GM19023 (cell line): ENCODE data around the gene DYRK3.
A peak's percentile ranks its signal among the peaks of the same experiment; 100 is the strongest.
"Not testable (repeated sequence)": the region's sequence is repeated elsewhere in the genome, so short reads cannot be mapped to it uniquely, and the experiment has no call there.

Experiments used
- ATAC-seq: cut with Tn5 transposase; IDR thresholded peaks from one replicate; pipeline ENCODE4 v1.9.1; 2021; ENCODE audit warnings: mild to moderate bottlenecking, moderate library complexity; ENCODE audit not compliant: unreplicated experiment

The DYRK3 gene

GRCh38 chr1:206635080-206635977, at the start of gene DYRK3:
Gene DYRK3, plus strand, starts transcription at chr1:206635536. Its CDS starts 168 bp downstream, at chr1:206635704.
- peak; percentile 93 for ATAC-seq

DNA sequence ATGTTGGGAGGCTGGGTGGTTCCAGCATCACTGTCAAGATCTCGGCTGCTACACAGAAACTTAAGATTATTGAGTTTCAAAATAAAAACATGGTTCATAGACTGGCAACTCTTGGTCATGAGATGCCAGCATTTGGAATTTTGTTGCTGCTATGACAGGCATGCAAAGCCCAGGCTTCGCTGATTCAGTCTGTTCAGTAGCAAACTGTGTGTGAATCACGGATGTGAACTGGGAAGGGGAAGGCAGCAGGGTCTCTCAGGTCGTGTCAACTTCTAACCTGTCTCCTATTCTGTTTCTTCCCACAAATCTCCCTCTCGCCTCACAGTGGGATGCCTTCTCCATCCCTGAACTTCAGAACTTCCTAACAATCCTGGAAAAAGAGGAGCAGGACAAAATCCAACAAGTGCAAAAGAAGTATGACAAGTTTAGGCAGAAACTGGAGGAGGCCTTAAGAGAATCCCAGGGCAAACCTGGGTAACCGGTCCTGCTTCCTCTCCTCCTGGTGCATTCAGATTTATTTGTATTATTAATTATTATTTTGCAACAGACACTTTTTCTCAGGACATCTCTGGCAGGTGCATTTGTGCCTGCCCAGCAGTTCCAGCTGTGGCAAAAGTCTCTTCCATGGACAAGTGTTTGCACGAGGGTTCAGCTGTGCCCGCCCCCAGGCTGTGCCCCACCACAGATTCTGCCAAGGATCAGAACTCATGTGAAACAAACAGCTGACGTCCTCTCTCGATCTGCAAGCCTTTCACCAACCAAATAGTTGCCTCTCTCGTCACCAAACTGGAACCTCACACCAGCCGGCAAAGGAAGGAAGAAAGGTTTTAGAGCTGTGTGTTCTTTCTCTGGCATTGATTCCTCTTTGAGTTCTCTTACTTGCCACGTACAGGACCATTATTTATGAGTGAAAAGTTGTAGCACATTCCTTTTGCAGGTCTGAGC, 48.6 kb upstream of the DYRK3 start:
- ATAC-seq, result no peak

- no peak for ATAC-seq
Measured at GRCh38 chr1:206587904-206588303, 47.4 kb upstream of the DYRK3 start.

DNA sequence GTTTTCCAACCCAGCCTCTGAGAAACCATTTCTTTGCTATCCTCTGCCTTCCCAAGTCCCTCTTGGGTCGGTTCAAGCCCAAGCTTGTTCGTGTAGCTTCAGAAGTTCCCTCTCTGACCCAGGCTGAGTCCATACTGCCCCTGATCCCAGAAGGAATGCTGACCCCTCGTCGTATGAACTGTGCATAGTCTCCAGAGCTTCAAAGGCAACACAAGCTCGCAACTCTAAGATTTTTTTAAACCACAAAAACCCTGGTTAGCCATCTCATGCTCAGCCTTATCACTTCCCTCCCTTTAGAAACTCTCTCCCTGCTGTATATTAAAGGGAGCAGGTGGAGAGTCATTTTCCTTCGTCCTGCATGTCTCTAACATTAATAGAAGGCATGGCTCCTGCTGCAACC, 46.8 kb upstream of the DYRK3 start:
- ATAC-seq, result no peak

GRCh38 chr1:206589206-206589605, 46.1 kb upstream of the DYRK3 start:
- ATAC-seq, result no peak

DNA sequence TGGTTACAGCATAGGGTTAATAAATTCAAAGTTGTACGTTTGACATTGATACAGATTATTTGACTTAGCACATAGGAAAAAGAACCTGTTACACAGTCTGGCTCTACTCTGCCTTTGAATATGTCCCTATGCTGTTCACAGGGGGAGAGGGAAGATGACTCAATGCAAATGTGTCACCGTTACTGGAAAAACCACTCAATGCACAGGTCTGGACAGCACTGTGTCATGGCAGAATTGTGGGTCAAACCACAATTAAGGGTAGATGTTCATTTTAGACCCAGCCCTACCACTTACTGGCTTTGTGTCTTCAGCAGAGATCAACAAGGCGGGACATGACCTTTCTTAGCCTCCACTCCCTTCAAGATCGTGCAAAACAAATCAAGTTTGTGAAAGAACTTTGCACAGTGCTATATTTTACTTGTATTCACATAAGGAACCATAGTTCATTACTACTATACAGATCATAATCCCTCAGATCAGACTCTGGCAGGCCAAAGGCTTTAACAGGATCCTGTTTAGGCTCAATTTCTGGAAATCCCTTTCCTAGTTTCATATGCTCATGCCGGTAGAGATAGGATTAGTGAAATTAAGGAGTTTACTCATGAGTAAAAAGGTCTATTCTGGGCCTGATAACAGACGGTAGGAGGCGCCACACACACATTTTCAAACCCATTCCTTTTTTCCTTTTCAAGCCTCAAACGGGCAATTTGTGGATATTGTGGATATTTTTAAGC, 45.1 kb upstream of the DYRK3 start:
- ATAC-seq, result peak; percentile 70

DNA sequence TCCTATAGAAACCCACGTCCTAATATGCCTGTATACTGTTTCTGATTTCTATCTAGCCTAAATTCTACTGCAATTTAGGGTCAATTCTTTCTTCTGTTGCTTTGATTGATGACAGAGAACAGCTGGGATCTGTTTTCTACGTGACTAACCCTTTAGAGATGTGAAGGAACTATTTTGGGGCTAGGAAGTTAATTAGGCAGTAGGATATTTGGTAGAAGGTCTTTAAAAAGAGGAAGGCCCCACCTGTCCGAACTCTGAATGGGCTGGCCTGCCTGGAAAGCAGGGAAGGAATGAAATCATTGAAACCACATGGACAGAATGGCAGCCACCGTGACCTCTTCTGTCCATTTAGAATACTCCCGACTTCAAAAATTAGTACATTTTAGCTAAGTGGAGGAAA, 44.1 kb upstream of the DYRK3 start:
- no peak for ATAC-seq

DNA sequence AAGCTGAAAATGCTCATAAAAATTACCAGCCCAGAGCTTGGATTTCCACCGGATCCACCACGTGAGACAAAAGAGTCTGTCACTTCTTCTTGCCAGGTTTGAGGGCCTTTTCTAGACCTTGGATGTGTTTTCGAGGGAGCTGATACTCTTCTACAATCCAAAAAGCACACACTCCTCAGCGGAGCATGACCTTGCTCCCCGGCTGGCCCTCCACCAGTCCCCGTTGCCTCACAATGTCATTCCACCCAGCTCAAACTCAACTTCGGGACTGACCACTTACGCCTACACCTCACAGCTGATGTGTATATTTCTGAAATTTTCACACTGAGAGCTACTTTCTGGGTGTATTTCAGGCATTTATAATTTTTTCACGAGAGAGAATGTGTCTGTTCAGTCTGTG, 43.6 kb upstream of the DYRK3 start:
- no peak for ATAC-seq

DNA sequence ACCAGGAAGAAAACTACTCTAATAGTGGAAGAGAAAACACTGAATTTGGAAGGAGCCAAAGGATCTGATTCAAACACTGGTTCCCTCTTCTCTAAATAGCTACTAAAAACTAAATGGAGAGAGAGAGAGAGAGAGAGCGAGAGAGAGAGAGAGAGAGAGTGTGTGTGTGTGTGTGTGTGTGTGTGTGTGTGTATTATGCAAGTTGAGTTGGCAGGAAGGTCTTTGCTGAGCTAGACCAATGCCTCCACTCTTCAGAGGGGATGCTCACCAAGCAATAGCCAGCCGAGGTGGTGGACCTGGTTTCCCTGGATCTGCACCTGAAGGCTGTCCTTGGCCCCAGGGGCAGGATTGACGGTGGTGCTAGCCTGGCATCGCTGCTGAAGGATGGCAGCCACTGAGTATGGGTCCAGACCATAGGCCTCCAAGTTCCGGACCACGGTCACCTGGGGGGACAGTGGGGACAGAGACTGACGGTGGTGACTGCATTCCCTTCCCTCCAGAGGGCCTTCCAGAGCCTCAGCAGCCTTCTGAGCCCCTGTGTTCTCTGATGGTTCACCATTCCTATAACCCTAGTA, 41.9 kb upstream of the DYRK3 start:
- ATAC-seq, result no peak

- no peak for ATAC-seq
Measured at GRCh38 chr1:206595581-206596318, 39.6 kb upstream of the DYRK3 start.

GRCh38 chr1:206596319-206596666, 39.0 kb upstream of the DYRK3 start:
- ATAC-seq, result no peak

GRCh38 chr1:206600527-206600926, 34.8 kb upstream of the DYRK3 start:
- no peak for ATAC-seq

GRCh38 chr1:206604861-206605260, 30.5 kb upstream of the DYRK3 start:
- no peak for ATAC-seq

DNA sequence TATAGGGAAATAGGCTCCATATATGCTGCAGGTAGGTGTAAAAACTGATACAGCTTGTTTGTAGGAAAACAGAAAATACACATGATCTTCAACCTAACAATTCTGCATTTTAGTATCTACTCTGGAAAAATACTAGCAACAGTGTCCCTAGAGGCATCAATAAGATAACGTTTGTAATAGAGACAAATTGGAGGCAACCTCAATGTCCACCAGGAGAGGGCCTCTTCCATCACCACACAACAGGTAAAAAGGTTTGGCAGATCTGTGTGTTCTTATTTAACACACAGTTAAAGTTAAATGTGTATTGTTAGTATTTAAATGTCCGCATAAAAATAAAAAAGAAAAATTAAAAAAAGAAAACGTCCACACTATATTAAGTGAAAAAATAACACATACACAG, 28.5 kb upstream of the DYRK3 start:
- ATAC-seq, result no peak

DNA sequence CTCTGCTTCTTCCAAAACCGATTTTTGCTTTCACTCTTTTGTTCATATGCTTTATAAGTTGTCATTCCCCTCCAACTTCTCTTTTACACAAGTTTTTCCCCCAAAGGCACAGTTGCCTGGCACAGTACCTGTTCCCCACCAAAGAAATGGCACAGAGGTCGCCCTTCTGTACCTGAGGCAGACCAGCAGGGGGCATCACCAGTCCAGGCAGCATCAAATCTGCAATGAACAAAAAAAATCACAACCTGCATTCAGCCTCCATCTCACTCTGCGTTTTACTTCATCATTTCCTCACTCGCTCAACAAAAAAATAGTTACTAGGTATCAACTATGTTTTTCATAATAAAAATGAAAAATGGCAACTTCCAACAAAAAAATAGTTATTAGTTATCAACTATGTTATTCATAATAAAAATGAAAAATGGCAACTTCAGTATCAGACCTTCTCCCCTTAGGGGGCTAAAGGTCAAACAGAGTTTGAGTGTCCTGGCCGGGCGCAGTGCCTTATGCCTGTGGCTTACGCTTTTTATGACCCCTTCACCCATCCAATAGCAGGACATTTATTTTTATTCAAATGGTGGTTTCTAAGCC, 27.1 kb upstream of the DYRK3 start:
- no peak for ATAC-seq

GRCh38 chr1:206609229-206609991, 25.9 kb upstream of the DYRK3 start:
- ATAC-seq, result no peak

GRCh38 chr1:206612129-206612876, 23.0 kb upstream of the DYRK3 start, which contains the start of gene EIF2D:
Gene EIF2D, minus strand, starts transcription at chr1:206612465. Its CDS starts 123 bp downstream, at chr1:206612342.
- peak; percentile 89 for ATAC-seq

DNA sequence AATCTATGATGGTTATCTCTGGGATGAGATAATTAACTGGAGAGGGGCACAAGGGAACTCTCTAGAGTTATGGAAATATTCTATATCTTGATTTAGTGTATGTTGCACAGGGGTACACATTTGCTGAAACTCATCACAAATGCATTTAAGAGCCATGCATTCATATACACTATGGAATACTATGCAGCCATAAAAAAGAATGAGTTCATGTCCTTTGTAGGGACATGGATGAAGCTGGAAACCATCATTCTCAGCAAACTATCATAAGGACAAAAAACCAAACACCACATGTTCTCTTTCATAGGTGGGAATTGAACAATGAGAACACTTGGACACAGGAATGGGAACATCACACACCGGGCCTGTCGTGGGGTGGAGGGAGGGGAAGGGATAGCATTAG, 8.9 kb upstream of the DYRK3 start:
- ATAC-seq, result not testable (repeated sequence)
